ENCODE data around the gene SEBOX.

The SEBOX gene

GRCh38 chr17:28357901-28358197, 7.2 kb downstream of the SEBOX start:
- Histone ChIP-seq H3K27ac (ENCODE audit: low read length, poor library complexity, severe bottlenecking) (peak overlapping the region; percentile 56), H4K91ac (ENCODE audit: low read length) (peak overlapping the region; percentile 85), H3K27me3 (ENCODE audit: control insufficient read depth in 1 of 2, insufficient read depth in 1 of 2, low read length in 2 of 2) (no peaks in the 10 kb centered on the region), H3K4me2 (ENCODE audit: low read length, poor library complexity, severe bottlenecking) (peak overlapping the region; percentile 76), H2AK5ac (ENCODE audit: low read length, severe bottlenecking) (peak overlapping the region; percentile 4), H2BK15ac (ENCODE audit: low read depth, poor library complexity, severe bottlenecking) (no peak overlapping the region), H4K8ac (ENCODE audit: low read length) (peak overlapping the region; percentile 100), H3K9me3 (ENCODE audit: control insufficient read depth, low read length) (no peaks in the 10 kb centered on the region), H3K23ac (ENCODE audit: low read length in 2 of 2) (no peak overlapping the region), H2BK12ac (ENCODE audit: low read length in 2 of 2) (no peak overlapping the region), H3K4me3 (ENCODE audit: insufficient read depth in 1 of 2, low read depth in 1 of 2, low read length in 2 of 2) (peak overlapping the region; percentile 89 to 94), H3K4me1 (ENCODE audit: control insufficient read depth, insufficient read depth, low read depth, low read length) (peaks cover 10% of the 10 kb centered on the region), H2BK5ac (ENCODE audit: low read depth, low read length, poor library complexity, severe bottlenecking) (no peak overlapping the region), H2BK120ac (ENCODE audit: low read depth, low read length) (no peak overlapping the region), H3K18ac (ENCODE audit: low read depth in 1 of 2, low read length in 2 of 2) (peak overlapping the region in 1 of 2 experiments; percentile 96), H3K14ac (ENCODE audit: low read length in 2 of 2) (no peak overlapping the region), H3K36me3 (ENCODE audit: control insufficient read depth in 1 of 2, insufficient read depth in 2 of 2, low read depth in 1 of 2, low read length in 2 of 2) (peaks cover 46 to 64% of the 10 kb centered on the region in 2 experiments), H3K9ac (ENCODE audit: low read length) (peak overlapping the region; percentile 99), H3K4ac (ENCODE audit: low read depth in 1 of 2, low read length in 2 of 2) (peak overlapping the region; percentile 80 to 83), H2AFZ (ENCODE audit: low read depth, low read length) (peak overlapping the region; percentile 89), H3K79me1 (replicated peaks; ENCODE audit: low read length, poor library complexity, severe bottlenecking) (peaks cover 65% of the 10 kb centered on the region)
- no peak for DNase-seq
- 14% methylated on average over 4 of the region's 4 CpGs for WGBS

- Histone ChIP-seq H4K91ac (ENCODE audit: low read length) (peak within 1 kb of the TSS; percentile 85), H3K36me3 (ENCODE audit: control insufficient read depth in 1 of 2, insufficient read depth in 2 of 2, low read depth in 1 of 2, low read length in 2 of 2) (peaks cover 45 to 62% of the 10 kb centered on the region in 2 experiments), H2BK5ac (ENCODE audit: low read depth, low read length, poor library complexity, severe bottlenecking) (peak within 1 kb of the TSS; percentile 48), H3K27me3 (ENCODE audit: control insufficient read depth in 1 of 2, insufficient read depth in 1 of 2, low read length in 2 of 2) (no peaks in the 10 kb centered on the region), H2AK5ac (ENCODE audit: low read length, severe bottlenecking) (peak within 1 kb of the TSS; percentile 80), H3K9me3 (ENCODE audit: control insufficient read depth, low read length) (no peaks in the 10 kb centered on the region), H3K4ac (ENCODE audit: low read depth in 1 of 2, low read length in 2 of 2) (peak within 1 kb of the TSS; percentile 83 to 97), H2BK15ac (ENCODE audit: low read depth, poor library complexity, severe bottlenecking) (peak within 1 kb of the TSS; percentile 80), H4K8ac (ENCODE audit: low read length) (peak within 1 kb of the TSS; percentile 100), H3K18ac (ENCODE audit: low read depth in 1 of 2, low read length in 2 of 2) (peak within 1 kb of the TSS; percentile 94 to 96), H3K4me3 (ENCODE audit: insufficient read depth in 1 of 2, low read depth in 1 of 2, low read length in 2 of 2) (peak within 1 kb of the TSS; percentile 89 to 95), H3K27ac (ENCODE audit: low read length, poor library complexity, severe bottlenecking) (peak within 1 kb of the TSS; percentile 56), H2AFZ (ENCODE audit: low read depth, low read length) (peak within 1 kb of the TSS; percentile 94), H3K9ac (ENCODE audit: low read length) (peak within 1 kb of the TSS; percentile 99), H3K79me1 (replicated peaks; ENCODE audit: low read length, poor library complexity, severe bottlenecking) (peaks cover 68% of the 10 kb centered on the region), H2BK120ac (ENCODE audit: low read depth, low read length) (peak within 1 kb of the TSS; percentile 27), H3K23ac (ENCODE audit: low read length in 2 of 2) (peak within 1 kb of the TSS in 1 of 2 experiments; percentile 73), H3K14ac (ENCODE audit: low read length in 2 of 2) (peak within 1 kb of the TSS in 1 of 2 experiments; percentile 93), H2BK12ac (ENCODE audit: low read length in 2 of 2) (no peak within 1 kb of the TSS), H3K4me1 (ENCODE audit: control insufficient read depth, insufficient read depth, low read depth, low read length) (peaks cover 10% of the 10 kb centered on the region), H3K4me2 (ENCODE audit: low read length, poor library complexity, severe bottlenecking) (peak within 1 kb of the TSS; percentile 97)
- peak; percentile 96 for DNase-seq
- under 1% methylated on average over 68 of the region's 80 CpGs for WGBS
Observed at GRCh38 chr17:28357061-28357900, 7.7 kb downstream of the SEBOX start, which contains the start of gene POLDIP2. POLDIP2 (minus strand) TSS chr17:28357527; CDS start chr17:28357448, 79 bp downstream.

GRCh38 chr17:28350271-28350670, 14.7 kb downstream of the SEBOX start:
- no peak overlapping the region for H3K27ac ChIP-seq (ENCODE audit: low read length, poor library complexity, severe bottlenecking)
- H2BK12ac ChIP-seq (ENCODE audit: low read length in 2 of 2): no peak overlapping the region
- DNase-seq: no peak
- H3K36me3 ChIP-seq (ENCODE audit: control insufficient read depth in 1 of 2, insufficient read depth in 2 of 2, low read depth in 1 of 2, low read length in 2 of 2): peaks cover 70 to 95% of the 10 kb centered on the region in 2 experiments
- no peak overlapping the region for H3K18ac ChIP-seq (ENCODE audit: low read depth in 1 of 2, low read length in 2 of 2)
- no peak overlapping the region for H2BK120ac ChIP-seq (ENCODE audit: low read depth, low read length)
- H3K4me2 ChIP-seq (ENCODE audit: low read length, poor library complexity, severe bottlenecking): no peak overlapping the region
- H3K23ac ChIP-seq (ENCODE audit: low read length in 2 of 2): no peak overlapping the region
- peaks cover 38% of the 10 kb centered on the region for H3K79me1 ChIP-seq (replicated peaks; ENCODE audit: low read length, poor library complexity, severe bottlenecking)
- H3K4me3 ChIP-seq (ENCODE audit: insufficient read depth in 1 of 2, low read depth in 1 of 2, low read length in 2 of 2): no peak overlapping the region
- H2BK15ac ChIP-seq (ENCODE audit: low read depth, poor library complexity, severe bottlenecking): no peak overlapping the region
- H4K8ac ChIP-seq (ENCODE audit: low read length): no peak overlapping the region
- peaks cover 19% of the 10 kb centered on the region for H3K4me1 ChIP-seq (ENCODE audit: control insufficient read depth, insufficient read depth, low read depth, low read length)
- no peak overlapping the region for H3K9ac ChIP-seq (ENCODE audit: low read length)
- H3K4ac ChIP-seq (ENCODE audit: low read depth in 1 of 2, low read length in 2 of 2): no peak overlapping the region
- no peaks in the 10 kb centered on the region for H3K9me3 ChIP-seq (ENCODE audit: control insufficient read depth, low read length)
- no peak overlapping the region for H2AFZ ChIP-seq (ENCODE audit: low read depth, low read length)
- H2BK5ac ChIP-seq (ENCODE audit: low read depth, low read length, poor library complexity, severe bottlenecking): no peak overlapping the region
- no peaks in the 10 kb centered on the region for H3K27me3 ChIP-seq (ENCODE audit: control insufficient read depth in 1 of 2, insufficient read depth in 1 of 2, low read length in 2 of 2)
- no peak overlapping the region for H2AK5ac ChIP-seq (ENCODE audit: low read length, severe bottlenecking)
- H4K91ac ChIP-seq (ENCODE audit: low read length): no peak overlapping the region
- H3K14ac ChIP-seq (ENCODE audit: low read length in 2 of 2): no peak overlapping the region
- WGBS: 97% methylated on average over 6 of the region's 7 CpGs

- no peaks in the 10 kb centered on the region for H3K9me3 ChIP-seq (ENCODE audit: control insufficient read depth, low read length)
- H3K4me1 ChIP-seq (ENCODE audit: control insufficient read depth, insufficient read depth, low read depth, low read length): peaks cover 16% of the 10 kb centered on the region
- no peak overlapping the region for H3K14ac ChIP-seq (ENCODE audit: low read length in 2 of 2)
- no peak overlapping the region for H3K4ac ChIP-seq (ENCODE audit: low read depth in 1 of 2, low read length in 2 of 2)
- no peak overlapping the region for H2AFZ ChIP-seq (ENCODE audit: low read depth, low read length)
- peaks cover 73 to 95% of the 10 kb centered on the region in 2 experiments for H3K36me3 ChIP-seq (ENCODE audit: control insufficient read depth in 1 of 2, insufficient read depth in 2 of 2, low read depth in 1 of 2, low read length in 2 of 2)
- WGBS: 95% methylated on average over 3 of the region's 3 CpGs
- no peaks in the 10 kb centered on the region for H3K27me3 ChIP-seq (ENCODE audit: control insufficient read depth in 1 of 2, insufficient read depth in 1 of 2, low read length in 2 of 2)
- no peak overlapping the region for H3K9ac ChIP-seq (ENCODE audit: low read length)
- H3K79me1 ChIP-seq (replicated peaks; ENCODE audit: low read length, poor library complexity, severe bottlenecking): peaks cover 29% of the 10 kb centered on the region
- H4K8ac ChIP-seq (ENCODE audit: low read length): no peak overlapping the region
- H3K27ac ChIP-seq (ENCODE audit: low read length, poor library complexity, severe bottlenecking): no peak overlapping the region
- no peak overlapping the region for H3K4me3 ChIP-seq (ENCODE audit: insufficient read depth in 1 of 2, low read depth in 1 of 2, low read length in 2 of 2)
- no peak overlapping the region for H3K4me2 ChIP-seq (ENCODE audit: low read length, poor library complexity, severe bottlenecking)
- H3K18ac ChIP-seq (ENCODE audit: low read depth in 1 of 2, low read length in 2 of 2): no peak overlapping the region
- no peak overlapping the region for H2BK12ac ChIP-seq (ENCODE audit: low read length in 2 of 2)
- no peak overlapping the region for H3K23ac ChIP-seq (ENCODE audit: low read length in 2 of 2)
- no peak overlapping the region for H2BK15ac ChIP-seq (ENCODE audit: low read depth, poor library complexity, severe bottlenecking)
- DNase-seq: no peak
- H4K91ac ChIP-seq (ENCODE audit: low read length): no peak overlapping the region
- no peak overlapping the region for H2BK5ac ChIP-seq (ENCODE audit: low read depth, low read length, poor library complexity, severe bottlenecking)
- no peak overlapping the region for H2AK5ac ChIP-seq (ENCODE audit: low read length, severe bottlenecking)
- H2BK120ac ChIP-seq (ENCODE audit: low read depth, low read length): no peak overlapping the region
Observed at GRCh38 chr17:28348979-28349378, 16.0 kb downstream of the SEBOX start.
